ENCODE measurements around the gene VIT. TPM values are rescaled to one million over a fixed set of nuclear protein-coding genes. Genes with fewer than 3 reads are reported as not detected.

The VIT gene, protein sequence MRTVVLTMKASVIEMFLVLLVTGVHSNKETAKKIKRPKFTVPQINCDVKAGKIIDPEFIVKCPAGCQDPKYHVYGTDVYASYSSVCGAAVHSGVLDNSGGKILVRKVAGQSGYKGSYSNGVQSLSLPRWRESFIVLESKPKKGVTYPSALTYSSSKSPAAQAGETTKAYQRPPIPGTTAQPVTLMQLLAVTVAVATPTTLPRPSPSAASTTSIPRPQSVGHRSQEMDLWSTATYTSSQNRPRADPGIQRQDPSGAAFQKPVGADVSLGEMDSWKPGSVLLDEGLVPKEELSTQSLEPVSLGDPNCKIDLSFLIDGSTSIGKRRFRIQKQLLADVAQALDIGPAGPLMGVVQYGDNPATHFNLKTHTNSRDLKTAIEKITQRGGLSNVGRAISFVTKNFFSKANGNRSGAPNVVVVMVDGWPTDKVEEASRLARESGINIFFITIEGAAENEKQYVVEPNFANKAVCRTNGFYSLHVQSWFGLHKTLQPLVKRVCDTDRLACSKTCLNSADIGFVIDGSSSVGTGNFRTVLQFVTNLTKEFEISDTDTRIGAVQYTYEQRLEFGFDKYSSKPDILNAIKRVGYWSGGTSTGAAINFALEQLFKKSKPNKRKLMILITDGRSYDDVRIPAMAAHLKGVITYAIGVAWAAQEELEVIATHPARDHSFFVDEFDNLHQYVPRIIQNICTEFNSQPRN
- total RNA-seq, result 0.19 and 0.85 TPM in 2 replicates

GRCh38 chr2:36696533-36696932, at the start of gene VIT:
VIT (plus strand) TSS chr2:36696707; CDS start chr2:36716371, 19,664 bp downstream.

Other genes starting within 250 kb of the VIT start
- gene FEZ2, start 98.5 kb upstream of the VIT start, total RNA-seq, result 84.3 and 85.9 TPM in 2 replicates